ENCODE measurements around the gene TCF7L1.
"Not testable (repeated sequence)": the region's sequence is repeated elsewhere in the genome, so short reads cannot be mapped to it uniquely, and the experiment has no call there.

TCF7L1 gene

GRCh38 chr2:85209887-85210286 is 76.7 kb downstream of the TCF7L1 start (continued):
- TF ChIP-seq BACH2 (CRISPR knock-in tag; IDR thresholded peaks at IDR 0.05; ENCODE audit: borderline replicate concordance) (no peak), ARNTL (CRISPR knock-in tag; IDR thresholded peaks at IDR 0.05; ENCODE audit: borderline replicate concordance, low read depth) (no peak)

GRCh38 chr2:85210511-85210910 is 77.3 kb downstream of the TCF7L1 start:
- no peak for TF ChIP-seq CREB5 (CRISPR knock-in tag; IDR thresholded peaks at IDR 0.05; ENCODE audit: low read depth)
- no peak for TF ChIP-seq TSHZ2 (CRISPR knock-in tag; IDR thresholded peaks at IDR 0.05)
- TF ChIP-seq BACH2 (CRISPR knock-in tag; IDR thresholded peaks at IDR 0.05; ENCODE audit: borderline replicate concordance): no peak
- TF ChIP-seq PATZ1 (CRISPR knock-in tag; IDR thresholded peaks at IDR 0.05; ENCODE audit: borderline replicate concordance): no peak
- no peak for TF ChIP-seq TOX (CRISPR knock-in tag; IDR thresholded peaks at IDR 0.05; ENCODE audit: borderline replicate concordance)
- no peak for TF ChIP-seq POU6F1 (CRISPR knock-in tag; IDR thresholded peaks at IDR 0.05; ENCODE audit: borderline replicate concordance, low read depth)
- TF ChIP-seq ESRRG (CRISPR knock-in tag; IDR thresholded peaks at IDR 0.05): no peak
- no peak for TF ChIP-seq ZFP3 (CRISPR knock-in tag; IDR thresholded peaks at IDR 0.05)
- TF ChIP-seq ZNF8 (CRISPR knock-in tag; IDR thresholded peaks at IDR 0.05): no peak
- TF ChIP-seq PPARA (CRISPR knock-in tag; IDR thresholded peaks at IDR 0.05; ENCODE audit: borderline replicate concordance): no peak
- TF ChIP-seq ZNF565 (CRISPR knock-in tag; conservative IDR thresholded peaks at IDR 0.05; ENCODE audit: low read depth): no peak
- TF ChIP-seq SNAI2 (CRISPR knock-in tag; IDR thresholded peaks at IDR 0.05): no peak
- no peak for TF ChIP-seq RARB (CRISPR knock-in tag; IDR thresholded peaks at IDR 0.05)
- no peak for TF ChIP-seq CSRNP3 (CRISPR knock-in tag; IDR thresholded peaks at IDR 0.05)
- ATAC-seq: no peak

GRCh38 chr2:85211606-85212005 is 78.4 kb downstream of the TCF7L1 start:
- not testable (repeated sequence) for ATAC-seq

- no peak for ATAC-seq
Observed at GRCh38 chr2:85212841-85213240, 79.6 kb downstream of the TCF7L1 start.

More at GRCh38 chr2:85212841-85213240, 79.6 kb downstream of the TCF7L1 start:
- TF ChIP-seq ESRRG (CRISPR knock-in tag; IDR thresholded peaks at IDR 0.05): no peak
- TF ChIP-seq ISL1 (CRISPR knock-in tag; IDR thresholded peaks at IDR 0.05): no peak
- TF ChIP-seq PPARA (CRISPR knock-in tag; IDR thresholded peaks at IDR 0.05; ENCODE audit: borderline replicate concordance): no peak
- TF ChIP-seq CSRNP3 (CRISPR knock-in tag; IDR thresholded peaks at IDR 0.05): no peak

All from SK-N-SH treated with all-trans-retinoic acid at 6 μM for 48 hours (cell line).